WTC11 (cell line): ENCODE results near the gene ZSCAN2. TPM values are rescaled to one million over a fixed set of nuclear protein-coding genes. Genes with fewer than 3 reads are reported as not detected.
"Not testable (repeated sequence)": the region's sequence is repeated elsewhere in the genome, so short reads cannot be mapped to it uniquely, and the experiment has no call there.

ENCODE experiments used
- ATAC-seq: fragments of 200-7000 bp; cut with Tn5 transposase; 2 replicates; pipeline ENCODE4 v1.10.0; 2021; ENCODE audit warnings: mild to moderate bottlenecking, moderate library complexity
- CTCF ChIA-PET: fragments of 300-600 bp; sonication (Branson Sonifier 250); formaldehyde crosslinking; loops from one replicate; lab custom pipeline; 2021; ENCODE audit warnings: antibody characterized with exemption; lab: Charles Lee
- POLR2A ChIA-PET: fragments of 350-600 bp; sonication (Branson Sonifier 250); formaldehyde crosslinking; loops from one replicate; lab custom pipeline; 2021; ENCODE audit warnings: antibody characterized with exemption; lab: Charles Lee
- DNase-seq: peaks from one replicate; pipeline ENCODE4 v3.0.0; 2021; ENCODE audit warnings: low spot score
- H3K27ac Mint-ChIP-seq: 2 replicates; pipeline ENCODE4 v1.8.0; 2021; ENCODE audit warnings: mixed read lengths
- H3K27me3 Mint-ChIP-seq: 2 replicates; pipeline ENCODE4 v1.8.0; 2021; ENCODE audit warnings: low read depth, mild to moderate bottlenecking, moderate library complexity, mixed read lengths
- H3K36me3 Mint-ChIP-seq: 2 replicates; pipeline ENCODE4 v1.8.0; 2021; ENCODE audit warnings: mixed read lengths
- H3K4me1 Mint-ChIP-seq: 2 replicates; pipeline ENCODE4 v1.8.0; 2022; ENCODE audit warnings: mixed read lengths
- H3K4me3 Mint-ChIP-seq: 2 replicates; pipeline ENCODE4 v1.8.0; 2021; ENCODE audit warnings: mild to moderate bottlenecking, moderate library complexity, mixed read lengths
- H3K9me3 Mint-ChIP-seq: 2 replicates; pipeline ENCODE4 v1.8.0; 2021; ENCODE audit warnings: mixed read lengths
- AFF4 ChIP-seq: sonication (generic); formaldehyde crosslinking; IDR thresholded peaks from 2 replicates; pipeline ENCODE4 v1.8.1; 2023; ENCODE audit warnings: mild to moderate bottlenecking, missing genetic modification reagents, borderline replicate concordance
- ATF3 ChIP-seq: sonication (generic); formaldehyde crosslinking; conservative IDR thresholded peaks from 2 replicates; pipeline ENCODE4 v1.8.1; 2022; ENCODE audit warnings: mild to moderate bottlenecking, missing genetic modification reagents
- ELF4 ChIP-seq: sonication (generic); formaldehyde crosslinking; IDR thresholded peaks from 2 replicates; pipeline ENCODE4 v1.8.1; 2022; ENCODE audit warnings: low read depth, mild to moderate bottlenecking, moderate library complexity, missing genetic modification reagents
- EMX1 ChIP-seq: fragments of 250-450 bp; sonication (Bioruptor Pico); IDR thresholded peaks from 2 replicates; pipeline ENCODE4 v1.8.0; 2021; ENCODE audit warnings: mild to moderate bottlenecking
- FOXJ3 ChIP-seq: sonication (generic); formaldehyde crosslinking; IDR thresholded peaks from 2 replicates; pipeline ENCODE4 v1.9.0; 2021; ENCODE audit warnings: missing genetic modification reagents, mild to moderate bottlenecking, borderline replicate concordance
- FOXP1 ChIP-seq: sonication (generic); formaldehyde crosslinking; IDR thresholded peaks from 2 replicates; pipeline ENCODE4 v1.8.0; 2022; ENCODE audit warnings: missing genetic modification reagents, mild to moderate bottlenecking, moderate library complexity, borderline replicate concordance
- IRF2 ChIP-seq: sonication (generic); formaldehyde crosslinking; IDR thresholded peaks from 2 replicates; pipeline ENCODE4 v1.8.0; 2022; ENCODE audit warnings: low read depth, missing genetic modification reagents, borderline replicate concordance
- MLX ChIP-seq: sonication (generic); formaldehyde crosslinking; IDR thresholded peaks from 2 replicates; pipeline ENCODE4 v1.8.1; 2023; ENCODE audit warnings: mild to moderate bottlenecking, missing genetic modification reagents, moderate library complexity
- RELA ChIP-seq: sonication (generic); formaldehyde crosslinking; IDR thresholded peaks from 2 replicates; pipeline ENCODE4 v1.8.1; 2022; ENCODE audit warnings: missing genetic modification reagents, mild to moderate bottlenecking, borderline replicate concordance
- SP1 ChIP-seq: sonication (generic); formaldehyde crosslinking; conservative IDR thresholded peaks from 2 replicates; pipeline ENCODE4 v1.8.1; 2022; ENCODE audit warnings: missing genetic modification reagents
- TEAD1 ChIP-seq: sonication (generic); formaldehyde crosslinking; IDR thresholded peaks from 2 replicates; pipeline ENCODE4 v1.8.0; 2022; ENCODE audit warnings: mild to moderate bottlenecking, missing genetic modification reagents
- TP53 ChIP-seq: sonication (generic); formaldehyde crosslinking; IDR thresholded peaks from 2 replicates; pipeline ENCODE4 v1.8.1; 2023; ENCODE audit warnings: mild to moderate bottlenecking, missing genetic modification reagents
- USF1 ChIP-seq: sonication (generic); formaldehyde crosslinking; IDR thresholded peaks from 2 replicates; pipeline ENCODE4 v1.8.0; 2022; ENCODE audit warnings: mild to moderate bottlenecking, missing genetic modification reagents
- ZNF138 ChIP-seq: sonication (generic); formaldehyde crosslinking; conservative IDR thresholded peaks from 2 replicates; pipeline ENCODE4 v1.8.1; 2022; ENCODE audit warnings: mild to moderate bottlenecking, moderate library complexity, missing genetic modification reagents
- ZNF512 ChIP-seq: sonication (generic); formaldehyde crosslinking; IDR thresholded peaks from 2 replicates; pipeline ENCODE4 v1.8.1; 2022; ENCODE audit warnings: missing genetic modification reagents, borderline replicate concordance
- ZNF671 ChIP-seq: fragments of 250-450 bp; sonication (Bioruptor Pico); IDR thresholded peaks from 2 replicates; pipeline ENCODE4 v1.8.0; 2021; ENCODE audit warnings: mild to moderate bottlenecking
- total RNA-seq: library from RNA; stranded (reverse); gene quantifications from 3 replicates; pipeline ENCODE4 v1.2.3, GENCODE V29; 2021

Gene ZSCAN2
- total RNA-seq, 1 experiment from 2014 or later = 51.9 TPM

- ChIA-PET CTCF (interaction anchor here (5.0 kb wide), 1 partner anchor 10 kb away, joined by 40 read pairs; no protein-coding TSS in a partner anchor), POLR2A (interaction anchor here (0.9 kb wide), 1 partner anchor 9 kb away, joined by 3 read pairs; no protein-coding TSS in a partner anchor)
- not testable (repeated sequence) for H3K4me3 Mint-ChIP-seq, H3K27ac Mint-ChIP-seq, ATAC-seq, H3K4me1 Mint-ChIP-seq, DNase-seq, H3K36me3 Mint-ChIP-seq, H3K9me3 Mint-ChIP-seq, H3K27me3 Mint-ChIP-seq
These were observed 22.9 kb upstream of the ZSCAN2 start for GRCh38 chr15:84577891-84578290.

GRCh38 chr15:84579261-84579721, 21.5 kb upstream of the ZSCAN2 start:
- H3K36me3 Mint-ChIP-seq, DNase-seq, H3K4me1 Mint-ChIP-seq, H3K27ac Mint-ChIP-seq, H3K4me3 Mint-ChIP-seq, POLR2A ChIA-PET, ATAC-seq, H3K27me3 Mint-ChIP-seq, H3K9me3 Mint-ChIP-seq: not testable (repeated sequence)
- CTCF ChIA-PET = interaction anchor here (0.9 to 1.0 kb wide), 2 partner anchors 9 kb away, joined by 4 to 5 read pairs; no protein-coding TSS in a partner anchor

GRCh38 chr15:84581676-84582428, 19.0 kb upstream of the ZSCAN2 start:
- DNase-seq, POLR2A ChIA-PET, H3K36me3 Mint-ChIP-seq, H3K4me3 Mint-ChIP-seq, CTCF ChIA-PET, H3K9me3 Mint-ChIP-seq, H3K27ac Mint-ChIP-seq, ATAC-seq, H3K4me1 Mint-ChIP-seq, H3K27me3 Mint-ChIP-seq: not testable (repeated sequence)

GRCh38 chr15:84582583-84583157, 18.1 kb upstream of the ZSCAN2 start:
- CTCF ChIA-PET = no interaction called here
- DNase-seq = no peak
- H3K4me1 Mint-ChIP-seq = peaks cover 18% of the 10 kb centered on the region

More at GRCh38 chr15:84582583-84583157, 18.1 kb upstream of the ZSCAN2 start:
- POLR2A ChIA-PET = no interaction called here
- Mint-ChIP-seq H3K9me3 (peaks cover 5% of the 10 kb centered on the region; the same call in 1 of the 2 replicates), H3K4me3 (no peak overlapping the region), H3K36me3 (no peaks in the 10 kb centered on the region), H3K27ac (no peak overlapping the region), H3K27me3 (peaks cover 11% of the 10 kb centered on the region)
- TF ChIP-seq AFF4 (CRISPR knock-in tag) = no peak
- TF ChIP-seq EMX1 (CRISPR knock-in tag) = no peak
- no peak for TF ChIP-seq IRF2 (CRISPR knock-in tag)
- no peak for TF ChIP-seq ELF4 (CRISPR knock-in tag)
- TF ChIP-seq SP1 (CRISPR knock-in tag) = no peak
- TF ChIP-seq USF1 (CRISPR knock-in tag) = no peak
- no peak for TF ChIP-seq FOXJ3 (CRISPR knock-in tag)
- no peak for TF ChIP-seq MLX
- TF ChIP-seq ZNF671 (CRISPR knock-in tag) = no peak
- TF ChIP-seq TP53 (CRISPR knock-in tag) = no peak
- TF ChIP-seq ZNF138 = no peak
- no peak for TF ChIP-seq ATF3 (CRISPR knock-in tag)
- no peak for TF ChIP-seq FOXP1 (CRISPR knock-in tag)
- no peak for TF ChIP-seq RELA (CRISPR knock-in tag)
- no peak for TF ChIP-seq ZNF512 (CRISPR knock-in tag)
- no peak for TF ChIP-seq TEAD1
- no peak for ATAC-seq
